GM10266 (cell line): Measurements from ENCODE around the gene OR5AN1.
"Not testable (repeated sequence)": the region's sequence is repeated elsewhere in the genome, so short reads cannot be mapped to it uniquely, and the experiment has no call there.

ENCODE experiments used
- DNase-seq: peaks from one replicate; pipeline ENCODE4 v3.0.0; 2012; ENCODE audit errors: extremely low spot score
- TF ChIP-seq, protein P1 (sequence below): IDR thresholded peaks from 2 replicates; pipeline ENCODE4 v1.5.1; 2012; ENCODE audit warnings: mild to moderate bottlenecking, low read depth; ENCODE audit not compliant: control insufficient read depth, insufficient read depth; ENCODE audit errors: missing control alignments

The OR5AN1 gene

DNA sequence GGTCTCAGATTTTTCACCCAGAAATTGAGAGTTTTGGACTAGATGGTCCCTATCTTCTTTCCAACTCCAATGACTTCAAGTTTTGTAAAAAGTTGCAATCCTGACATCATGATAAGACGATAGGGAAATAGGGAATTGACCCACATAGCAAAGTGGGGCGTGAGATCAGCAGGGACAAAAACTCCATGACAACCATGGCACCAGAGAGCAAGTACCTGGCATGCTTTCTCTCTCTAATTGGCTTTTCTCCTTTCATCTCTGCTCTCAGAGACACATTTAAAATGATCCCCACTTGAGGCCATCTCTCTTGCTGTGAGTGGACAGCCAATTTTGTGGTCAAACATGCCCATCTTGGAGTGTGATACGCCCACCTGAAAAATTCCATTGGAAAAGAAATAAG lies at the start of gene OR5AN1:
TSS of gene OR5AN1 (plus strand) at position 301 of the 400 bp plus-strand sequence. CDS start 5,564 bp downstream, outside the sequence.
- DNase-seq: no peak
- TF ChIP-seq, protein P1, sequence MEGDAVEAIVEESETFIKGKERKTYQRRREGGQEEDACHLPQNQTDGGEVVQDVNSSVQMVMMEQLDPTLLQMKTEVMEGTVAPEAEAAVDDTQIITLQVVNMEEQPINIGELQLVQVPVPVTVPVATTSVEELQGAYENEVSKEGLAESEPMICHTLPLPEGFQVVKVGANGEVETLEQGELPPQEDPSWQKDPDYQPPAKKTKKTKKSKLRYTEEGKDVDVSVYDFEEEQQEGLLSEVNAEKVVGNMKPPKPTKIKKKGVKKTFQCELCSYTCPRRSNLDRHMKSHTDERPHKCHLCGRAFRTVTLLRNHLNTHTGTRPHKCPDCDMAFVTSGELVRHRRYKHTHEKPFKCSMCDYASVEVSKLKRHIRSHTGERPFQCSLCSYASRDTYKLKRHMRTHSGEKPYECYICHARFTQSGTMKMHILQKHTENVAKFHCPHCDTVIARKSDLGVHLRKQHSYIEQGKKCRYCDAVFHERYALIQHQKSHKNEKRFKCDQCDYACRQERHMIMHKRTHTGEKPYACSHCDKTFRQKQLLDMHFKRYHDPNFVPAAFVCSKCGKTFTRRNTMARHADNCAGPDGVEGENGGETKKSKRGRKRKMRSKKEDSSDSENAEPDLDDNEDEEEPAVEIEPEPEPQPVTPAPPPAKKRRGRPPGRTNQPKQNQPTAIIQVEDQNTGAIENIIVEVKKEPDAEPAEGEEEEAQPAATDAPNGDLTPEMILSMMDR: no peak

DNA sequence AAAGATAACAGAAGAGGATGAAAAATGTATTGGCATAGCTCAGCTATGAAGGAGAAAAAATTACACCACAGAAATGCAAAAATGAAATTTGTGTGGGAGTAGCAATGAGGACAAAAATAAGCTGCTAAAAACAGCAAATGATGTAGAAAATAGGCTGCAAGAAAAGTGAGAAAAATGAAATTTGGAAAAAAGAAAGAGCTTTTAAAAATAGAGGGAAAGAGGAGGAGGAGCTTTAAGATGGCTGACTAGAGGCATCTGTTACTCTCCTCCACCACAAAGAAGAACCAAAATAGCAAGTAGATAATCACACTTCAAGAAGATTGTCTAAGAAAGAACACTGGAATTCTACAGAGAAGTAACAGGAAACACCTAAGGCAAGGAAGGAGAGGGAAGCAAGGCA lies 23.7 kb upstream of the OR5AN1 start:
- TF ChIP-seq, protein P1: no peak
- DNase-seq: no peak

DNA sequence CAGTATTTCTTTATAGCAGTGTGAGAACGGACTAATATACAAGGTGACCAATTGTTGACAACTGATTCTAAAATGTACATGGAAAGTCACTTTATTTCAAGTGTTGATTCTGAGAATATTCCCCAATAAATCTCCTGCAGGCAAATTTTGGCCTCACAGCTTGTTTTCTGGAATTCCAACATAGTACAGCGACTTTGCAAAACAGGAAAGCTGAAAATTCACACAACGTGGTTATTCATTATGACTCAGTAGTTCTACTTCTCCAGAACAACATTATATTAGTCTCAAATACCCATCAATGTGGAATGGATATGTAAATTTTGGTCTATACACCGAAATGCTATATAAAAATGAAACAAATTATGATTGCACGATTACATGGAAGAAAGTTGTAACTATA lies 22.5 kb upstream of the OR5AN1 start:
- no peak for DNase-seq
- TF ChIP-seq, protein P1: no peak

DNA sequence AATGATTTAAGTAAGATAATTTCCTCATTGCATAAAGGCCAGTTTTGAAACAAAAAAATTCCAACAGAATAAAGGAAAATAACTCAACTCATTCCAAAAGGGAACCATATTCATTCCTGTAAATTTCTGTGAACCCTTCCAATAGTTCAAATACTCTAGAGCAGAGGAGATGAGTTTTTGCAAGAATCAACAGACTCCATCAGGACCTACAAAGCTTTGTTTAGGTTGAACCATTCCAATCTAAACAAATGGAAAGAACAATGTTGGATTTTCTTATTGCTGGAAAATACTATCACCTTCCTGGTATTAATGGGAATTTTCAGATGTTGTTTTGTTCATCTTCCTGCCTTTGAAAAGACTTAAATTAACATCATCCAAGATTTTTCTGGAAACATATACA lies 21.8 kb upstream of the OR5AN1 start:
- TF ChIP-seq, protein P1: no peak

GRCh38 chr11:59349657-59350056 lies 9.0 kb upstream of the OR5AN1 start:
- DNase-seq: not testable (repeated sequence)

More for the DNA sequence above, 21.8 kb upstream of the OR5AN1 start:
- no peak for DNase-seq

DNA sequence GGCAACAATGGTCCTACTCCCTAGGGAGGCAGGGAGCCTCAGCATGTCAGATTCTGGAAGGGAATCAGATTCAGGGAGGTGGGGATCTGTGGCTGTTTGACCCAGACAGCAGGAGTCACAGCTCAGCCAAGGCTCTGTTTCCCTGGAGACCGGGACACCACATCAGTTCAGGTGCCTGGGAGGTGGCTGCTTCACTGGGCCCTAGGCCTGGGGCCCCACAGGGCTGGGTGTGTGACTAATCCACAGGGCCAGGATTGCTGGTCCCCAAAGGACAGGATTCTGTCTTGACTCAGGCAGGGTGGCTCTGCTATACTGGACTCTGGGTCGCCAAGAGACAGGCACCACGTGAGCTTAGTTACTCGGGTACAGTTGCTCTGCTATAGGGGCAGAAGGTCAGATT lies 3.5 kb upstream of the OR5AN1 start:
- TF ChIP-seq, protein P1: no peak
- no peak for DNase-seq

- TF ChIP-seq, protein P1: no peak
- DNase-seq: no peak
Measured at GRCh38 chr11:59356561-59356960, 2.1 kb upstream of the OR5AN1 start.

DNA sequence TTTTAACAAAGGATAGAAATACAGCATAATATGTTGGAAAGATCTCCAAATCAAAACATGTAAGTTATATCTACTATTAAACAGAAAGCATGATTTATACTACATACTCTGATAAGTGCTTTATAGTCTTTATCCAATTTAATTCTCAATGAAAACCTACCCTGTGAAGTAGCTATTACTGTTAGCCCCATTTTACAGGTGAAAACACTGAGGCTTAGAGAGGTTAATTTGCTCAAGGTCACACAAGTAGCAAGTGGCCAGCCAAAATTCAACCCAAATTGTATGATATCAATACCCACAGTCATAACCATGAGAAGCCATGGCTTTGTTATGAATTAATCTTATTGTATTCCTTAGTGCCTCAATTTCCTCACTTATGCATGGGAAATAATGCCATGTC lies 675 bp upstream of the OR5AN1 start:
- TF ChIP-seq, protein P1: no peak

More for the DNA sequence above, 675 bp upstream of the OR5AN1 start:
- no peak for DNase-seq
